Tibial nerve (tissue), 4 donors: ENCODE data around the gene SDK2. TPM values are rescaled to one million over a fixed set of nuclear protein-coding genes. Genes with fewer than 3 reads are reported as not detected.
A peak's percentile ranks its signal among the peaks of the same experiment; 100 is the strongest.

Experiments used
- DNase-seq, 2 donors: peaks; one replicate each; pipeline ENCODE4 v3.0.0-alpha.2; 2019; ENCODE audit warnings: low spot score in 2 of 2
- H3K27ac ChIP-seq, 4 donors: fragments of 200-600 bp; sonication (generic) in 3 of 4; one replicate each; pipeline ENCODE4 v1.5.1; 2017 to 2019; ENCODE audit warnings: mild to moderate bottlenecking in 1 of 4
- H3K27me3 ChIP-seq, 2 donors: fragments of 200-600 bp; sonication (generic) in 1 of 2; one replicate each; pipeline versions ENCODE4 v1.5.1 to v1.6.0; 2017 to 2019
- H3K36me3 ChIP-seq, 3 donors: fragments of 200-600 bp; sonication (generic); one replicate each; pipeline ENCODE4 v1.5.1; 2018 to 2019
- H3K4me1 ChIP-seq, 4 donors: fragments of 200-600 bp; sonication (generic) in 3 of 4; one replicate each; pipeline ENCODE4 v1.5.1; 2017 to 2019
- H3K4me3 ChIP-seq, 4 donors: fragments of 200-600 bp; sonication (generic) in 3 of 4; one replicate each; pipeline ENCODE4 v1.5.1; 2017 to 2019; ENCODE audit warnings: mild to moderate bottlenecking in 1 of 4, moderate library complexity in 1 of 4
- H3K9me3 ChIP-seq, 4 donors: fragments of 200-600 bp; sonication (generic) in 3 of 4; one replicate each; pipeline ENCODE4 v1.5.1; 2017 to 2019
- EP300 ChIP-seq, 2 donors: sonication (generic); formaldehyde crosslinking; IDR thresholded peaks; one replicate each; pipeline ENCODE4 v1.6.1; 2017; ENCODE audit warnings: antibody characterized with exemption in 2 of 2, mild to moderate bottlenecking in 1 of 2
- POLR2A ChIP-seq, 2 donors: fragments of 450-650 bp; IDR thresholded peaks; one replicate each; pipeline ENCODE4 v1.6.1; 2017; ENCODE audit warnings: antibody characterized with exemption in 2 of 2, mild to moderate bottlenecking in 2 of 2, moderate library complexity in 2 of 2
- WGBS, 2 donors: methylation state at CpG; one replicate each; pipeline ENCODE4 v1.1.5; 2018; 5-methylcytosine and 5-hydroxymethylcytosine counted together
- total RNA-seq, 4 donors: library from RNA; depleted of rRNA; stranded (reverse); fragments of >200 nt; gene quantifications; one replicate each; pipeline ENCODE4 v1.1.0, GENCODE V29; 2016
- TF ChIP-seq, protein P1 (sequence below), 5 experiments: fragments of 200-600 bp in 3 of 5; fragments of 450-650 bp in 2 of 5; sonication (generic) in 3 of 5; IDR thresholded peaks; one replicate each; pipeline ENCODE4 v1.5.1; 2016 to 2019; ENCODE audit warnings: antibody characterized with exemption in 5 of 5, mild to moderate bottlenecking in 3 of 5, moderate library complexity in 2 of 5

The SDK2 gene
- total RNA-seq, 4 donors from 2014 or later = 3.1 to 6.3 (median 4.6) TPM

DNA sequence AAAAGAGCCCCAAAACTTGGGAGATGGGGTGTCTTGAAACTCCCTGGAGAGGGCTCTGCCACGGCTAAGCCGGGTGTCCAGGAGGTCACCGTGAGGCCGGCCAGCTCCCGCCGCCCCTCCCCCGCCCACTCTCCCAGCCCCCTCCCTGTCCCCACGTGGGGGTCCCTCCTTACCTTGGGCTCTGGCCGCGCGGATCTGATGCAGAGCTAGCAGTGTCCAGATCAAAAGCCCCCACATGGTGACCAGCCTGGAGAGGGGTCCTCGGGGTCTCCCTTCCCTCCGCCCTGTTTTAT, 447 bp downstream of the SDK2 start:
- DNase-seq = no peak
- peak overlapping the region; percentile 24 to 88 (median 63) for H3K27ac ChIP-seq
- H3K4me3 ChIP-seq = peak overlapping the region; percentile 38 to 65 (median 44)
- peaks cover 0 to 36% of the 10 kb centered on the region in 2 donors for H3K27me3 ChIP-seq
- no peaks in the 10 kb centered on the region for H3K9me3 ChIP-seq
- no peaks in the 10 kb centered on the region for H3K36me3 ChIP-seq
- TF ChIP-seq EP300 (IDR thresholded peaks at IDR 0.05) = no peak
- TF ChIP-seq, protein P1, sequence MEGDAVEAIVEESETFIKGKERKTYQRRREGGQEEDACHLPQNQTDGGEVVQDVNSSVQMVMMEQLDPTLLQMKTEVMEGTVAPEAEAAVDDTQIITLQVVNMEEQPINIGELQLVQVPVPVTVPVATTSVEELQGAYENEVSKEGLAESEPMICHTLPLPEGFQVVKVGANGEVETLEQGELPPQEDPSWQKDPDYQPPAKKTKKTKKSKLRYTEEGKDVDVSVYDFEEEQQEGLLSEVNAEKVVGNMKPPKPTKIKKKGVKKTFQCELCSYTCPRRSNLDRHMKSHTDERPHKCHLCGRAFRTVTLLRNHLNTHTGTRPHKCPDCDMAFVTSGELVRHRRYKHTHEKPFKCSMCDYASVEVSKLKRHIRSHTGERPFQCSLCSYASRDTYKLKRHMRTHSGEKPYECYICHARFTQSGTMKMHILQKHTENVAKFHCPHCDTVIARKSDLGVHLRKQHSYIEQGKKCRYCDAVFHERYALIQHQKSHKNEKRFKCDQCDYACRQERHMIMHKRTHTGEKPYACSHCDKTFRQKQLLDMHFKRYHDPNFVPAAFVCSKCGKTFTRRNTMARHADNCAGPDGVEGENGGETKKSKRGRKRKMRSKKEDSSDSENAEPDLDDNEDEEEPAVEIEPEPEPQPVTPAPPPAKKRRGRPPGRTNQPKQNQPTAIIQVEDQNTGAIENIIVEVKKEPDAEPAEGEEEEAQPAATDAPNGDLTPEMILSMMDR (IDR thresholded peaks at IDR 0.05) = no peak
- TF ChIP-seq POLR2A (IDR thresholded peaks at IDR 0.05) = no peak
- WGBS, 2 donors = 0 to 2% methylated on average over 3 to 10 of the region's 13 CpGs
- H3K4me1 ChIP-seq = peaks cover 0 to 61% (median 27%) of the 10 kb centered on the region in 4 donors

DNA sequence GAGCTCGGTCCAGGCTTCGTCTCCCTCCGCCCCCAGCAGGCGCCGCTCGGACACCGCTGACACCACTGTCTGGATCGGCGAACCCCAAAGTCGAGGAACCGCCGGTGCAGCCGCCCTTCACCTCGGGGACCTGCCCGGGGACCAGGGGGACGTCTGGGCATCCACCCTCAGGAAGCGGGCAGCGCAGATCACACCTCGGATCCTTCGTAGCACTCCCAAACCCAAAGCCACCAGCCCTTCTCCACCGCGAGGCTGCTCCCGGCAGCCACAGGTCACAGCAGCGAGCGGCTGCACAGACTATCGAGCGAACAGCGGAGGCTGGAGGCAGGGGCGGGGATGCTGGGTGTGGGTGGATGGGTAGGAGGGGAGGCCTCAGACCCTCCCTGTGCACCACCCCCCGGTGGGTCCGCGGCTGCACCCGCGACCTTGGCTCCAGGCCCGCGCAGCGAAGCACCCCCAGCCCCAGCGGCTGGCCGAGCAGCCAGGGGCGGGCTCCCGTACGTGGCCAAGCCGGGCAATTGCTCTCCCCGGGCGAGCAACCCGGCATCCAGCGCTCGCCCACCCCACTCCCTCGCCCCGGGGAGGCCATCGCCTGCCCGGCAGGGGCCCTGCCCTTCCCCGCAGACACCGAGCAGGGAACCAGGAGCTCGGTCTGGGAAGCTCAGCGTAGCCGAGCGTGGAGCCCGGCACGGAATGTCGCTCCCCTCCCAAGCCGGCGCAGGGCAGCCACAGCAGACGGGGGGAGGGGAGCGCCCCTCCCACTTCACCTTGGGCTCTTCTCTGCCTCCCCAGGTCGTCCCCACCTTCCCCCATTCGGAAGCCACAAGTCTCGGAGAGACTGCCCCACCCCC, 1.0 kb downstream of the SDK2 start:
- Histone ChIP-seq H3K27ac (peak overlapping the region; percentile 24 to 88 (median 63)), H3K4me1 (peaks cover 0 to 61% (median 27%) of the 10 kb centered on the region in 4 donors), H3K4me3 (peak overlapping the region; percentile 38 to 65 (median 44)), H3K36me3 (no peaks in the 10 kb centered on the region), H3K9me3 (no peaks in the 10 kb centered on the region), H3K27me3 (peaks cover 0 to 31% of the 10 kb centered on the region in 2 donors)
- TF ChIP-seq, protein P1 (IDR thresholded peaks at IDR 0.05) = peak in 2 of 5 experiments; percentile 24 to 49
- TF ChIP-seq POLR2A (IDR thresholded peaks at IDR 0.05) (no peak), EP300 (IDR thresholded peaks at IDR 0.05) (peak in 1 of 2 donors; percentile 4)
- no peak for DNase-seq
- WGBS, 2 donors = 0 to 2% methylated on average over 21 to 51 of the region's 68 CpGs

- Histone ChIP-seq H3K9me3 (no peaks in the 10 kb centered on the region), H3K4me3 (peak overlapping the region; percentile 38 to 65 (median 44)), H3K36me3 (no peaks in the 10 kb centered on the region), H3K27me3 (peaks cover 0 to 31% of the 10 kb centered on the region in 2 donors), H3K27ac (peak overlapping the region in 2 of 4 donors; percentile 60 to 88), H3K4me1 (peaks cover 0 to 61% (median 27%) of the 10 kb centered on the region in 4 donors)
- DNase-seq = no peak
- TF ChIP-seq, protein P1 (IDR thresholded peaks at IDR 0.05) = no peak
- no peak for TF ChIP-seq POLR2A (IDR thresholded peaks at IDR 0.05)
- TF ChIP-seq EP300 (IDR thresholded peaks at IDR 0.05) = no peak
- WGBS, 2 donors = 38 to 39% methylated on average over 9 to 11 of the region's 11 CpGs
These were observed 1.6 kb downstream of the SDK2 start for GRCh38 chr17:73642659-73643000.

- peaks cover 0 to 31% of the 10 kb centered on the region in 2 donors for H3K27me3 ChIP-seq
- TF ChIP-seq POLR2A (IDR thresholded peaks at IDR 0.05) (no peak), EP300 (IDR thresholded peaks at IDR 0.05) (no peak)
- TF ChIP-seq, protein P1 (IDR thresholded peaks at IDR 0.05) = no peak
- H3K9me3 ChIP-seq = no peaks in the 10 kb centered on the region
- peaks cover 0 to 57% (median 27%) of the 10 kb centered on the region in 4 donors for H3K4me1 ChIP-seq
- no peaks in the 10 kb centered on the region for H3K36me3 ChIP-seq
- DNase-seq = no peak
- H3K27ac ChIP-seq = no peak overlapping the region
- no peak overlapping the region for H3K4me3 ChIP-seq
- 66 to 71% methylated on average over 12 of the region's 12 CpGs for WGBS, 2 donors
These were observed 2.2 kb downstream of the SDK2 start for GRCh38 chr17:73641826-73642600.

DNA sequence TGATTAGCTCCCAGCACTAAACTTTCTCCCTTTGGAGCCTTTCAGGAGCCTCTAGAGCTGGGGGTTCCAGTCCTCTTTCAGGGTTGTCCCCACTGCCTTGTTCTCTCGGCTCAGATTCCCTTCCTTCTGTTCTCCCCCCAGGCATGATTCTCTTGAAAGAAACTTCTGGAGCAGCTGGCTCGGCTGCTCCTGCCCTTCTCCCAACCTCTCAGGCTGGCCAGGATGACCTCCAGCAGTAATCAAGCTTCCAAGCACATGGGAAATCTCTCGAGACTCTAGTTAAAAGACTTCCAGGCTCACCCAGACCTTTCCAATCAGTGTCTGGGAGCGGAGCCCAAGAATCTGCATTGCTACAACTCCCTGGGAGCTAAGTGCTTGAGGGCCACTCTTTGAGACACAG, 3.6 kb downstream of the SDK2 start:
- Histone ChIP-seq H3K27ac (peak overlapping the region in 1 of 4 donors; percentile 3), H3K4me1 (peaks cover 0 to 56% (median 27%) of the 10 kb centered on the region in 4 donors), H3K27me3 (peaks cover 0 to 18% of the 10 kb centered on the region in 2 donors), H3K4me3 (no peak overlapping the region), H3K9me3 (no peaks in the 10 kb centered on the region), H3K36me3 (no peaks in the 10 kb centered on the region)
- DNase-seq = no peak
- 42 to 58% methylated on average over 4 of the region's 4 CpGs for WGBS, 2 donors
- TF ChIP-seq EP300 (IDR thresholded peaks at IDR 0.05) = no peak
- TF ChIP-seq, protein P1 (IDR thresholded peaks at IDR 0.05) = no peak
- no peak for TF ChIP-seq POLR2A (IDR thresholded peaks at IDR 0.05)
